ENCODE measurements around the gene HS6ST3. TPM values are rescaled to one million over a fixed set of nuclear protein-coding genes. Genes with fewer than 3 reads are reported as not detected.

HS6ST3 gene
- total RNA-seq, 1 donor from 2014 or later = not detected

GRCh38 chr13:96388598-96388997, 298.7 kb downstream of the HS6ST3 start:
- Mint-ChIP-seq H3K27ac (ENCODE audit: unreplicated experiment) (no peak overlapping the region), H3K4me1 (ENCODE audit: unreplicated experiment) (no peaks in the 10 kb centered on the region), H3K4me3 (ENCODE audit: unreplicated experiment) (no peak overlapping the region), H3K36me3 (ENCODE audit: unreplicated experiment) (no peaks in the 10 kb centered on the region), H3K27me3 (ENCODE audit: unreplicated experiment) (no peaks in the 10 kb centered on the region), H3K9me3 (ENCODE audit: unreplicated experiment) (no peaks in the 10 kb centered on the region)
- no peak for TF ChIP-seq CTCF (IDR thresholded peaks at IDR 0.05)
- no peak for DNase-seq (ENCODE audit: extremely low spot score, unreplicated experiment)

DNA sequence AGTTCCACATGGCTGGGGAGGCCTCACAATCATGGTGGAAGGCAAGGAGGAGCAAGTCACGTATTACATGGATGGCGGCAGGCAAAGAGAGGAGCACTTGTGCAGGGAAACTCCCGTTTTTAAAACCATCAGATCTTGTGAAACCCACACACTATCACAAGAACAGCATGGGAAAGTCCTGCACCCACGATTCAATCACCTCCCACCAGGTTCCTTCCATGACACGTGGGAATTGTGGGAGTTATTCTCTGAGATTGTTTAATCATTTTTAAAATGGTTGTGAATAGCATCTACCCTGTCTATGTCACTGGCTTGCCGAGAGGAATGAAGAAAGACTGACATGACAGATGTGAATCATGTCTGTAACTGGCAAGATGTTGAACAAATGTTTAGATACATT, 301.7 kb downstream of the HS6ST3 start:
- no peak overlapping the region for H3K27ac Mint-ChIP-seq (ENCODE audit: unreplicated experiment)
- no peaks in the 10 kb centered on the region for H3K4me1 Mint-ChIP-seq (ENCODE audit: unreplicated experiment)
- TF ChIP-seq CTCF (IDR thresholded peaks at IDR 0.05) = no peak
- no peaks in the 10 kb centered on the region for H3K9me3 Mint-ChIP-seq (ENCODE audit: unreplicated experiment)
- DNase-seq (ENCODE audit: extremely low spot score, unreplicated experiment) = no peak
- H3K4me3 Mint-ChIP-seq (ENCODE audit: unreplicated experiment) = no peak overlapping the region
- no peaks in the 10 kb centered on the region for H3K27me3 Mint-ChIP-seq (ENCODE audit: unreplicated experiment)
- H3K36me3 Mint-ChIP-seq (ENCODE audit: unreplicated experiment) = no peaks in the 10 kb centered on the region

DNA sequence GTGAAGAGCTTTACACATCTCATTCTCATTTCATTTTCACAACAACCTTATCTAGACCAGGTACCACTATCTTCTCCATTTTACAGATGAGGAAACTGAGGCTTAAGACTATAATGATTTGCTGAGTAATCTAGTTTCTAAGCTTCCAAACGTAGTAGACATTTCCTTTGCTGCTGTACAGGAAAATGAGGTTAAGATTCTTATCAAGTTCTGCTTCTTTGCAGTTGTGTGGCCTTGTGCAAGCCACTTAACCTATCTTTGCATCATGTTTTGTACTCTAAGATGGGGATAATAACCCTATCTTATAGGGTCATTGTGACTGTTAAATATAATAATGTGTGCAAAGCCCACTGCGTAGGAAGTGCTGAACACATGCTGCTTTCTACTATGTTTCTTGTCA, 307.9 kb downstream of the HS6ST3 start:
- no peak overlapping the region for H3K27ac Mint-ChIP-seq (ENCODE audit: unreplicated experiment)
- no peaks in the 10 kb centered on the region for H3K4me1 Mint-ChIP-seq (ENCODE audit: unreplicated experiment)
- H3K27me3 Mint-ChIP-seq (ENCODE audit: unreplicated experiment) = no peaks in the 10 kb centered on the region
- H3K4me3 Mint-ChIP-seq (ENCODE audit: unreplicated experiment) = no peak overlapping the region
- DNase-seq (ENCODE audit: extremely low spot score, unreplicated experiment) = no peak
- H3K36me3 Mint-ChIP-seq (ENCODE audit: unreplicated experiment) = no peaks in the 10 kb centered on the region
- TF ChIP-seq CTCF (IDR thresholded peaks at IDR 0.05) = no peak
- H3K9me3 Mint-ChIP-seq (ENCODE audit: unreplicated experiment) = no peaks in the 10 kb centered on the region

DNA sequence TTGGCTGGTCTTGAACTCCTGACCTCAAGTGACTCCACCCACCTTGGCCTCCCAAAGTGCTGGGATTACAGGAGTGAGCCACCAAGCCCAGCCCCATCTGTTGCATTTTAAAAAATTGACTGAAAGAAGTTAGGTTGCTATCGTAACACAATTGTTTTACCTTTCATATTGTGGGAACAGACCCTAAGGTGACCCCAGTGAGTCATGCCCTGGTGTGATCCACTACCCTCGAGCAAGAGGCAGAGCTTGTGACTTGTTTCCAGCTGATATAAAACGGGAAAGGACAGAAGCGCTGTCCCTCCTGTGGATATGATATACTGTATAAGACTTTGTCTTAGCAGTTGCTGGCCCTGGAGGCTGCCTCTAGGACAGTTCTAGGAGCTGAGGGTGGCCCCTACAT, 308.6 kb downstream of the HS6ST3 start:
- Mint-ChIP-seq H3K27ac (ENCODE audit: unreplicated experiment) (no peak overlapping the region), H3K36me3 (ENCODE audit: unreplicated experiment) (no peaks in the 10 kb centered on the region), H3K27me3 (ENCODE audit: unreplicated experiment) (no peaks in the 10 kb centered on the region), H3K4me3 (ENCODE audit: unreplicated experiment) (no peak overlapping the region), H3K4me1 (ENCODE audit: unreplicated experiment) (no peaks in the 10 kb centered on the region), H3K9me3 (ENCODE audit: unreplicated experiment) (no peaks in the 10 kb centered on the region)
- no peak for TF ChIP-seq CTCF (IDR thresholded peaks at IDR 0.05)
- no peak for DNase-seq (ENCODE audit: extremely low spot score, unreplicated experiment)

GRCh38 chr13:96403241-96403640, 313.3 kb downstream of the HS6ST3 start:
- Mint-ChIP-seq H3K4me1 (ENCODE audit: unreplicated experiment) (no peaks in the 10 kb centered on the region), H3K9me3 (ENCODE audit: unreplicated experiment) (no peaks in the 10 kb centered on the region), H3K4me3 (ENCODE audit: unreplicated experiment) (no peak overlapping the region), H3K27me3 (ENCODE audit: unreplicated experiment) (no peaks in the 10 kb centered on the region), H3K36me3 (ENCODE audit: unreplicated experiment) (no peaks in the 10 kb centered on the region), H3K27ac (ENCODE audit: unreplicated experiment) (no peak overlapping the region)
- TF ChIP-seq CTCF (IDR thresholded peaks at IDR 0.05) = no peak
- no peak for DNase-seq (ENCODE audit: extremely low spot score, unreplicated experiment)
